HCT116 (cell line): ENCODE data around the gene GLI3. TPM values are rescaled to one million over a fixed set of nuclear protein-coding genes. Genes with fewer than 3 reads are reported as not detected.

ENCODE experiments used
- ATAC-seq: fragments of 200-7000 bp; cut with Tn5 transposase; 2 replicates; pipeline ENCODE4 v1.9.1; 2020; ENCODE audit warnings: mild to moderate bottlenecking, moderate library complexity
- BruUV-seq: library from RNA; stranded (reverse); fragments of 400-500 nt; replicated peaks from 2 replicates; lab custom pipeline; 2021; lab: Mats Ljungman, UMichigan
- CTCF ChIA-PET: fragments of 300-600 bp; sonication (Branson Sonifier 250); formaldehyde crosslinking; loops from one replicate; lab custom pipeline; 2021; ENCODE audit warnings: antibody characterized with exemption; lab: Charles Lee
- POLR2A ChIA-PET: fragments of 300-600, 350-600 bp; sonication (Branson Sonifier 250); formaldehyde crosslinking; loops from one replicate; lab custom pipeline; 2021; ENCODE audit warnings: antibody characterized with exemption; lab: Charles Lee
- RAD21 ChIA-PET, 2 experiments: fragments of 300-600 bp; sonication (Branson Sonifier 250); formaldehyde crosslinking; loops; one replicate each; lab custom pipeline; 2023; ENCODE audit warnings: low total read pairs in 2 of 2; ENCODE audit not compliant: uncharacterized antibody in 2 of 2, unreplicated experiment in 2 of 2, low non-redundant PET in 1 of 2; lab: Charles Lee
- DNase-seq: peaks from one replicate; pipeline ENCODE4 v3.0.0-alpha.2; 2010; ENCODE audit warnings: low read depth, low spot score
- H2AFZ ChIP-seq: fragments of 200-600 bp; shearing (Covaris generic), sonication (generic); 2 replicates; pipeline ENCODE4 v1.6.1; 2017; ENCODE audit warnings: low read depth, mixed run types, mixed read lengths, antibody characterized with exemption, low read length; ENCODE audit not compliant: poor library complexity, severe bottlenecking
- H3K27ac ChIP-seq: 2 replicates; pipeline ENCODE4 v1.5.1; 2012; ENCODE audit warnings: low read depth, low read length
- H3K27me3 ChIP-seq: fragments of 200-600 bp; sonication (generic); 2 replicates; pipeline ENCODE4 v1.6.1; 2016; ENCODE audit warnings: mixed run types, low read length, mixed read lengths; ENCODE audit not compliant: insufficient read depth
- H3K36me3 ChIP-seq, 2 experiments: fragments of 200-500 bp in 1 of 2; fragments of 200-600 bp in 1 of 2; sonication (Bioruptor generic) in 1 of 2; sonication (generic) in 1 of 2; 2 replicates each; pipeline versions ENCODE4 v1.5.1 to v1.6.1; 2014 to 2016; ENCODE audit warnings: low read length in 2 of 2, inconsistent platforms in 1 of 2, mixed read lengths in 1 of 2, mixed run types in 1 of 2; ENCODE audit not compliant: insufficient read depth in 2 of 2, control insufficient read depth in 1 of 2
- H3K4me1 ChIP-seq, 2 experiments: fragments of 200-600 bp in 1 of 2; sonication (generic) in 1 of 2; 2 replicates each; pipeline versions ENCODE4 v1.5.1 to v1.6.1; 2012 to 2017; ENCODE audit warnings: low read length in 2 of 2, inconsistent platforms in 1 of 2, mild to moderate bottlenecking in 1 of 2, mixed read lengths in 1 of 2, mixed run types in 1 of 2, moderate library complexity in 1 of 2; ENCODE audit not compliant: insufficient read depth in 2 of 2, control insufficient read depth in 1 of 2
- H3K4me2 ChIP-seq: fragments of 200-600 bp; sonication (generic); 2 replicates; pipeline ENCODE4 v1.6.1; 2017; ENCODE audit warnings: mixed run types, low read length, mixed read lengths
- H3K4me3 ChIP-seq, 2 experiments: fragments of 200-600 bp in 1 of 2; sonication (generic) in 1 of 2; replicated peaks in 1 of 2; 2 replicates each; pipeline ENCODE4 v1.5.1; 2011 to 2016; ENCODE audit warnings: low read length in 2 of 2, control low read depth in 1 of 2, low read depth in 1 of 2, mild to moderate bottlenecking in 1 of 2, mixed read lengths in 1 of 2, mixed run types in 1 of 2
- H3K79me2 ChIP-seq: fragments of 200-600 bp; sonication (generic); 2 replicates; pipeline ENCODE4 v1.6.1; 2017; ENCODE audit warnings: mild to moderate bottlenecking, mixed run types, low read length, moderate library complexity, mixed read lengths; ENCODE audit not compliant: insufficient read depth
- H3K9ac ChIP-seq: fragments of 200-600 bp; sonication (generic); 2 replicates; pipeline ENCODE4 v1.6.1; 2016; ENCODE audit warnings: low read length, mixed read lengths
- H3K9me2 ChIP-seq: fragments of 200-600 bp; sonication (generic), shearing (Covaris generic); 2 replicates; pipeline ENCODE4 v1.6.1; 2017; ENCODE audit warnings: mixed run types, mild to moderate bottlenecking, moderate library complexity; ENCODE audit not compliant: insufficient read depth
- H3K9me3 ChIP-seq, 2 experiments: fragments of 200-500 bp in 1 of 2; fragments of 200-600 bp in 1 of 2; sonication (Bioruptor generic) in 1 of 2; sonication (generic) in 1 of 2; 2 replicates each; pipeline ENCODE4 v1.6.1; 2014 to 2017; ENCODE audit warnings: low read length in 2 of 2, mixed read lengths in 2 of 2, inconsistent platforms in 1 of 2, low read depth in 1 of 2, mild to moderate bottlenecking in 1 of 2, mixed run types in 1 of 2, moderate library complexity in 1 of 2; ENCODE audit not compliant: control insufficient read depth in 1 of 2, insufficient read depth in 1 of 2
- H4K20me1 ChIP-seq: fragments of 200-600 bp; sonication (generic), shearing (Covaris generic); 2 replicates; pipeline ENCODE4 v1.6.1; 2017; ENCODE audit warnings: mixed run types, mild to moderate bottlenecking, moderate library complexity; ENCODE audit not compliant: insufficient read depth
- CBX3 ChIP-seq: IDR thresholded peaks from 2 replicates; pipeline ENCODE4 v1.6.1; 2012; ENCODE audit warnings: low read depth
- CEBPB ChIP-seq: IDR thresholded peaks from 2 replicates; pipeline ENCODE4 v1.6.1; 2012; ENCODE audit warnings: low read depth
- CTCF ChIP-seq, 3 experiments: fragments of 200-600 bp in 1 of 3; sonication (generic) in 1 of 3; IDR thresholded peaks in 2 of 3; conservative IDR thresholded peaks in 1 of 3; 2 replicates each; pipeline ENCODE4 v1.5.1; 2012 to 2017; ENCODE audit warnings: low read depth in 2 of 3, low read length in 2 of 3, antibody characterized with exemption in 1 of 3, borderline replicate concordance in 1 of 3, control low read depth in 1 of 3, mild to moderate bottlenecking in 1 of 3, mixed read lengths in 1 of 3, mixed run types in 1 of 3, moderate library complexity in 1 of 3; ENCODE audit not compliant: insufficient read depth in 1 of 3
- EGR1 ChIP-seq: IDR thresholded peaks from 2 replicates; pipeline ENCODE4 v1.6.1; 2012; ENCODE audit warnings: low read depth
- EZH2 ChIP-seq: fragments of 200-600 bp; sonication (generic); IDR thresholded peaks from 2 replicates; pipeline ENCODE4 v1.6.1; 2017; ENCODE audit warnings: antibody characterized with exemption, mixed run types
- EZH2phosphoT487 ChIP-seq: fragments of 200-600 bp; IDR thresholded peaks from 2 replicates; pipeline ENCODE4 v1.6.1; 2018; ENCODE audit warnings: antibody characterized with exemption, borderline replicate concordance
- FOSL1 ChIP-seq: IDR thresholded peaks from 2 replicates; pipeline ENCODE4 v1.6.1; 2012; ENCODE audit warnings: low read depth
- JUND ChIP-seq: IDR thresholded peaks from 2 replicates; pipeline ENCODE4 v1.6.1; 2012
- POLR2A ChIP-seq: IDR thresholded peaks from 2 replicates; pipeline ENCODE4 v1.7.0; 2011; ENCODE audit warnings: borderline replicate concordance; ENCODE audit not compliant: insufficient read depth, insufficient read length; ENCODE audit errors: extremely low read depth
- POLR2AphosphoS5 ChIP-seq: IDR thresholded peaks from 2 replicates; pipeline ENCODE4 v1.6.1; 2011; ENCODE audit warnings: mild to moderate bottlenecking, low read depth, low read length, moderate library complexity
- RAD21 ChIP-seq: IDR thresholded peaks from 2 replicates; pipeline ENCODE4 v1.6.1; 2012; ENCODE audit warnings: low read depth, mild to moderate bottlenecking
- SIN3A ChIP-seq: IDR thresholded peaks from 2 replicates; pipeline ENCODE4 v1.6.1; 2012; ENCODE audit warnings: low read depth
- SP1 ChIP-seq: IDR thresholded peaks from 2 replicates; pipeline ENCODE4 v1.6.1; 2012; ENCODE audit warnings: low read depth
- SRF ChIP-seq: IDR thresholded peaks from 2 replicates; pipeline ENCODE4 v1.6.1; 2012; ENCODE audit warnings: low read depth
- TCF7L2 ChIP-seq: IDR thresholded peaks from 2 replicates; pipeline ENCODE4 v1.7.0; 2011; ENCODE audit warnings: borderline replicate concordance, inconsistent platforms; ENCODE audit not compliant: insufficient read depth, insufficient read length; ENCODE audit errors: extremely low read depth
- ZFX ChIP-seq: fragments of 450-650 bp; IDR thresholded peaks from 2 replicates; pipeline ENCODE4 v1.6.1; 2017
- ZNF274 ChIP-seq: fragments of 200-500 bp; sonication (Bioruptor generic); IDR thresholded peaks from 2 replicates; pipeline ENCODE4 v1.6.1; 2014; ENCODE audit warnings: mild to moderate bottlenecking, low read depth, low read length, inconsistent platforms
- intact Hi-C: fragments of 100-400 bp; cut with micrococcal nuclease; formaldehyde crosslinking; loops from 2 replicates; pipeline ENCODE4 v1.10.0; 2022
- total RNA-seq: library from RNA; stranded (reverse); gene quantifications from one replicate; pipeline ENCODE4 v1.2.1, GENCODE V29; 2021; ENCODE audit not compliant: unreplicated experiment
- TF ChIP-seq, protein P1 (sequence below): IDR thresholded peaks from 2 replicates; pipeline ENCODE4 v1.6.1; 2012; ENCODE audit warnings: low read depth
- TF ChIP-seq, protein P2 (sequence below): IDR thresholded peaks from 2 replicates; pipeline ENCODE4 v1.6.1; 2012

Gene GLI3
- total RNA-seq, 1 experiment from 2014 or later, result 0.07 TPM

DNA sequence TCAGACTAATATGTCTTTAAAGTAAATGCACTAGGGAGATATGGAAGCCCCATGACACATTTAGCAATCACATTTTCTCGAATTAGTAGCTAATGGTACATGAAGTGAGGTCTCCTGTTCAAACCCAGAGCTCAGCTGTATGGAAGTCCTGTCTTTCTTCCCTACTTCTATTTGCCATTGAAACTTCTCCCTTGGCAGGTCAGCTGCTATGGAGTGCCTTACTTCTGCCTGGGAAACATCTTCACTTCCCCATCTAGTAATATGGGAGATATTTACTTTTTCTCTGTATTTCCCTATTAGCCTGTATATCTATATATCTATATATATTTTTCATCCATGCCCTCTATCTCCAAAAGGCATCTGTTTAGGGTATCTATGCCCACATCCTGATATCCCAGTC lies 308.8 kb downstream of the GLI3 start:
- no peaks in the 10 kb centered on the region for H3K4me1 ChIP-seq
- H3K9me3 ChIP-seq, result no peaks in the 10 kb centered on the region
- no TSS peak for BruUV-seq
- no peaks in the 10 kb centered on the region for H4K20me1 ChIP-seq
- H3K36me3 ChIP-seq, result no peaks in the 10 kb centered on the region
- TF ChIP-seq CBX3 (no peak), ZNF274 (no peak)
- no peak overlapping the region for H2AFZ ChIP-seq
- ChIA-PET RAD21 (no interaction called here), CTCF (interaction anchor here (1.0 kb wide), 1 partner anchor 12 kb away, joined by 4 read pairs; no protein-coding TSS in a partner anchor), POLR2A (no interaction called here)
- H3K27me3 ChIP-seq, result no peaks in the 10 kb centered on the region
- no peak overlapping the region for H3K27ac ChIP-seq
- no peak for ATAC-seq
- H3K79me2 ChIP-seq, result no peaks in the 10 kb centered on the region
- no peaks in the 10 kb centered on the region for H3K9me2 ChIP-seq
- H3K4me2 ChIP-seq, result no peak overlapping the region
- intact Hi-C loops, result no loop called here
- no peak overlapping the region for H3K9ac ChIP-seq
- no peak for DNase-seq
- H3K4me3 ChIP-seq, result no peak overlapping the region

GRCh38 chr7:41927380-41927779 lies 309.6 kb downstream of the GLI3 start:
- ChIA-PET POLR2A (no interaction called here), RAD21 (no interaction called here), CTCF (no interaction called here)
- H3K36me3 ChIP-seq, result no peaks in the 10 kb centered on the region
- intact Hi-C loops, result no loop called here
- H2AFZ ChIP-seq, result no peak overlapping the region
- H4K20me1 ChIP-seq, result no peaks in the 10 kb centered on the region
- BruUV-seq, result no TSS peak
- H3K9ac ChIP-seq, result no peak overlapping the region
- no peak overlapping the region for H3K4me3 ChIP-seq
- H3K4me1 ChIP-seq, result no peaks in the 10 kb centered on the region
- H3K9me3 ChIP-seq, result no peaks in the 10 kb centered on the region
- no peaks in the 10 kb centered on the region for H3K9me2 ChIP-seq
- no peaks in the 10 kb centered on the region for H3K27me3 ChIP-seq
- no peaks in the 10 kb centered on the region for H3K79me2 ChIP-seq
- ATAC-seq (no peak), DNase-seq (no peak)
- no peak overlapping the region for H3K27ac ChIP-seq
- no peak overlapping the region for H3K4me2 ChIP-seq
- no peak for TF ChIP-seq FOSL1
- TF ChIP-seq EZH2, result no peak
- TF ChIP-seq RAD21, result no peak
- no peak for TF ChIP-seq TCF7L2
- TF ChIP-seq, protein P1, sequence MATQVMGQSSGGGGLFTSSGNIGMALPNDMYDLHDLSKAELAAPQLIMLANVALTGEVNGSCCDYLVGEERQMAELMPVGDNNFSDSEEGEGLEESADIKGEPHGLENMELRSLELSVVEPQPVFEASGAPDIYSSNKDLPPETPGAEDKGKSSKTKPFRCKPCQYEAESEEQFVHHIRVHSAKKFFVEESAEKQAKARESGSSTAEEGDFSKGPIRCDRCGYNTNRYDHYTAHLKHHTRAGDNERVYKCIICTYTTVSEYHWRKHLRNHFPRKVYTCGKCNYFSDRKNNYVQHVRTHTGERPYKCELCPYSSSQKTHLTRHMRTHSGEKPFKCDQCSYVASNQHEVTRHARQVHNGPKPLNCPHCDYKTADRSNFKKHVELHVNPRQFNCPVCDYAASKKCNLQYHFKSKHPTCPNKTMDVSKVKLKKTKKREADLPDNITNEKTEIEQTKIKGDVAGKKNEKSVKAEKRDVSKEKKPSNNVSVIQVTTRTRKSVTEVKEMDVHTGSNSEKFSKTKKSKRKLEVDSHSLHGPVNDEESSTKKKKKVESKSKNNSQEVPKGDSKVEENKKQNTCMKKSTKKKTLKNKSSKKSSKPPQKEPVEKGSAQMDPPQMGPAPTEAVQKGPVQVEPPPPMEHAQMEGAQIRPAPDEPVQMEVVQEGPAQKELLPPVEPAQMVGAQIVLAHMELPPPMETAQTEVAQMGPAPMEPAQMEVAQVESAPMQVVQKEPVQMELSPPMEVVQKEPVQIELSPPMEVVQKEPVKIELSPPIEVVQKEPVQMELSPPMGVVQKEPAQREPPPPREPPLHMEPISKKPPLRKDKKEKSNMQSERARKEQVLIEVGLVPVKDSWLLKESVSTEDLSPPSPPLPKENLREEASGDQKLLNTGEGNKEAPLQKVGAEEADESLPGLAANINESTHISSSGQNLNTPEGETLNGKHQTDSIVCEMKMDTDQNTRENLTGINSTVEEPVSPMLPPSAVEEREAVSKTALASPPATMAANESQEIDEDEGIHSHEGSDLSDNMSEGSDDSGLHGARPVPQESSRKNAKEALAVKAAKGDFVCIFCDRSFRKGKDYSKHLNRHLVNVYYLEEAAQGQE, result no peak
- no peak for TF ChIP-seq SIN3A
- TF ChIP-seq EZH2phosphoT487, result no peak
- TF ChIP-seq POLR2AphosphoS5, result no peak
- TF ChIP-seq CEBPB, result no peak
- TF ChIP-seq, protein P2, sequence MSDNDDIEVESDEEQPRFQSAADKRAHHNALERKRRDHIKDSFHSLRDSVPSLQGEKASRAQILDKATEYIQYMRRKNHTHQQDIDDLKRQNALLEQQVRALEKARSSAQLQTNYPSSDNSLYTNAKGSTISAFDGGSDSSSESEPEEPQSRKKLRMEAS, result no peak
- no peak for TF ChIP-seq SP1
- no peak for TF ChIP-seq EGR1
- TF ChIP-seq JUND, result no peak
- TF ChIP-seq CTCF (IDR thresholded peaks at IDR 0.05 in 2 of 3, conservative IDR thresholded peaks at IDR 0.05 in 1 of 3; ENCODE audit: borderline replicate concordance in 1 of 3, insufficient read depth in 1 of 3, low read depth in 2 of 3, low read length in 2 of 3), result no peak
- no peak for TF ChIP-seq ZFX
- TF ChIP-seq POLR2A, result no peak
- TF ChIP-seq SRF, result no peak
- TF ChIP-seq CBX3, result no peak
